ENCODE data around the gene BCL6B.

GRCh38 chr17:7068268-7068667, 45.4 kb downstream of the BCL6B start:
- no peak for TF ChIP-seq TAF1 (IDR thresholded peaks at IDR 0.05; ENCODE audit: borderline replicate concordance, low read depth, low read length)
- TF ChIP-seq POLR2AphosphoS5 (IDR thresholded peaks at IDR 0.05; ENCODE audit: low read depth, low read length): no peak
- TF ChIP-seq POLR2A (IDR thresholded peaks at IDR 0.05; ENCODE audit: low read depth, low read length): no peak
